Central memory CD4-positive, alpha-beta T cell (primary cell): Measurements from ENCODE around the gene SCARF1.

Experiments used
- DNase-seq: peaks from one replicate; pipeline ENCODE4 v3.0.0; 2022

The SCARF1 gene

DNA sequence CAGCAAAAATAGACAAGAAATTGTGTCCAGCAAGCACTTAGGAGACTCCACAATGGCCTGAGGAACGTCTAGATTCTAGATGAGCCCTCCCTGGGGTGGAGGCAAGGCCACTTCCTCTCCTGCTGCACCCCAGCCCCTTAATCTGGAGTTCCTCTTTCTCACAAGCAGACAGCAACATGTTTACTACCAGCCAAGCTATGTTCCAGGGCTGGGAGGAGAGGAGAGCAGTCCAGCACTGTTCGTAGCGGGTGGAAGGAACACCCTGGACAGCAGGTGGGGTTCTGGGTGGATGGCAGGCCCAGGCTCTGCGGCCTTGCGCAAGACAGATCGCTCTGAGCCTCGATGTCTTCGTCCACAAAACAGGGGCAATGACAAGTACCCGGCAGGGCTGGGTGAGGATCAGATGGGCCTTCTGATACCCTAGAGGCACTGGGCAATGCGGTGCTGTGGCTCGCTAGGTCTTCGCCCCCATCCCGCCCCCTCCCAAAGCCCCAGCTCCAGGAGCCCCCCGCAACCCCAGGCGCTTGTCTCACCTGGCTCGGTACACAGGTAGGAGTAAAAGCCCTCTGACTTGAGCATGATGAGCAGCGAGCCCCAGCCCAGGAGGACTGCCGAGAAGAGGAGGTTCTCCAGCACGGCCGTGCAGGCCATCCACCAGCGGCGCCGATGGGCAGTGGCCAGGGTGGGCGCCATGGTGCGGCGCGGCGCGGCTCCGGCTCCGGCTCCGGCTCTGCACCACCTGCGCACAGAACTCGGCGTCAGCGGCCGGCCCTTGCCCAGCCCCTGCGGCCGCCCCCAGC lies 18.1 kb downstream of the SCARF1 start:
- DNase-seq, result no peak

DNA sequence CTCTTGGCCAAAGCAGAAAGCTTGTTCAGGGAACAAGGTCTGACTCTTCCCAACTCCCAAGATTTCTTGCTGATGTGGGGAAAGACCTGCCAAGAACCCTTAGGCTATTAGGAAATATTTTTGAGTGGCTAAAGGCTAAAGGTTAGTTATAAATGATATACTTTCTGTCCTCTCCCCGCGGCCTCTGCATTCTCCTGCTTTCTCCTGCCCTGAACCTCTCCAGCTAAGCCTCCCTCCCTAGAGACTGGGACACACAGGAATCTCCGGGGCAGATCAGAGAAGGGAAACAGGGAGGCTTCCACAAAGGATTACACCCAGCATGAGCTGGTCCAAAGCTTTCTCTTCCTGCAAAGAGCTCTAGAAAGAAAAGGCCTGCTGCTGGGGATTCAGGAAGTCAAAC lies 19.2 kb downstream of the SCARF1 start:
- DNase-seq, result no peak

DNA sequence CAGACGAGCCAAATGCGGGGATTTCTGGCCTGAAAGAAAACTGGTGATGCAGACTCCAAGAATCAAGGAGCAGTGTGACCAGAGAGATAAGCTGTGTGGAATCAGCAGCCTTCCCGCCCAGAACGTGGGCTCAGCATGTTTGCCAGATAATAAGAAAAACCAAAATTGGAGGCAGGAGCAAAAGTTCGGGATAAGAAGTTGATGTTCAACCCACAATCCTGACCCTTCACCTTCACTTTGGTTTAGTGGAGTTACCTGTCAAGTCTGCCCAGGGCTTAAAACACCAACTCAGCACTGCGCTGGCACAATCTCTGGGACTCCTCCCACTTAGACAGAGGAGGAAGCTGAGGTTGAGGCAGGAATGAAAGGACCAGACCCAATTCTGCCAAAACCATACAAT lies 20.0 kb downstream of the SCARF1 start:
- DNase-seq, result no peak

DNA sequence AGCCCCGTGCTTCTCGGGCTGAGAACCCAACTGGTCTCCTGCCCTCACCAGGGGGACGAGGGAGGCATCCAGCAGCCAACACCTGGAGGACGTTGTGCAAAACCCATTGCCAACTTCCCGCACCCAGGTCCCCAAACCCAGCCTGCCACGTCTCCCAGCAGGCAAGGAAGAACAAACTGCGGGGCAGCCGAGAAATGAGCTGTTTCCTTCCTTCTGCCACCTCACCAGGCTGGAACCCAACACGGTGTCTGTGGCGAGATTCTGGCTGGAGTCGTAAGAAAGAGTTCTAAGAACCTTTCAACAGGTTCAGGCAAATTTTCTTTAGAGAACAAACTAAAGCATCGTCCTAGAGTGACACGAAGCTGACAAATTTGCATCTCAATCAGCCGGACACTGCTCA lies 20.5 kb downstream of the SCARF1 start:
- DNase-seq, result no peak

DNA sequence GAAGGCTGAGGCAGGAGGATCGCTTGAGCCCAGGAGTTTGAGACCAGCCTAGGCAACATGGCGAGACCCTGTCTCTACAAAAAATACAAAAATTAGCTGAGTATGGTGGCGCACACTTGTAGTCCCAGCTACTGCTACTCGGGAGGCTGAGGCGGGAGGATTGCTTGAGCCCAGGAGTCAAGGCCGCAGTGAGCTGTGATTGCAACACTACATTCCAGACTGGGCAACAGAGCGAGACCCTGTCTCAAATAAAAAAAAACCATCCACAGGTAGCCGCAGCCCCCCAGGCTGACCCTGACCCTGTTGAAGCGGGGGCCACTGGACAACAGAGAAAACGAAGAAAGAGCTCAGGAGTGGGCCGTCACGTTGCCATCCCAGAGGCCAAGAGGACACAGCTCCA lies 20.9 kb downstream of the SCARF1 start:
- DNase-seq, result no peak

DNA sequence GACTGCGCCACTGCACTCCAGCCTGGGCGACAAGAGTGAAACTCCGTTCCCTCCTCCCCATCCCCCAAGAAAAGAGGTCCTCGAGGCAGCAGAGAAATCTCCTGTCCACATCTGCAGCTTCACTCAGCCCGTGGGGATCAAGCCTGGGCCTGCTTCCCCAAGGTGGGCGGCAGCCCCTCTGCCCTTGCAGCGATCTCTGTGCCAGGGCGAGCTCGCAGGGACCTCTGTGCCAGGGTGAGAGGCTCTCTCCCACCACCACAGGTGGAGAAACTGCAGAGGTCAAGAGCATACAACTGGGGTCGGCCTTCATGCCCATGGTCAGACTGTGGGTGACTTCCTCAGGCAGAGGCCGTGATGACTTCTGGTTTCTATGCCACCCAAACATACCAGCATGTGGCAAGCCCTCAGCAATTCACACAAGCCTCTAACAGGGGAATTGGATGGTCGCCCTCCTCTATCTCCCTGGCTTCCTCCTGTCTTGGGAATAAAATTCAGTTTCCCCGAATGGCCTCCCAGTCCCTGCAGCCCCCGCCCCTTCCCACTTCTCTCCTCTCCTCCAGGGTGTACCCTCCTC lies 22.4 kb downstream of the SCARF1 start:
- DNase-seq, result no peak

DNA sequence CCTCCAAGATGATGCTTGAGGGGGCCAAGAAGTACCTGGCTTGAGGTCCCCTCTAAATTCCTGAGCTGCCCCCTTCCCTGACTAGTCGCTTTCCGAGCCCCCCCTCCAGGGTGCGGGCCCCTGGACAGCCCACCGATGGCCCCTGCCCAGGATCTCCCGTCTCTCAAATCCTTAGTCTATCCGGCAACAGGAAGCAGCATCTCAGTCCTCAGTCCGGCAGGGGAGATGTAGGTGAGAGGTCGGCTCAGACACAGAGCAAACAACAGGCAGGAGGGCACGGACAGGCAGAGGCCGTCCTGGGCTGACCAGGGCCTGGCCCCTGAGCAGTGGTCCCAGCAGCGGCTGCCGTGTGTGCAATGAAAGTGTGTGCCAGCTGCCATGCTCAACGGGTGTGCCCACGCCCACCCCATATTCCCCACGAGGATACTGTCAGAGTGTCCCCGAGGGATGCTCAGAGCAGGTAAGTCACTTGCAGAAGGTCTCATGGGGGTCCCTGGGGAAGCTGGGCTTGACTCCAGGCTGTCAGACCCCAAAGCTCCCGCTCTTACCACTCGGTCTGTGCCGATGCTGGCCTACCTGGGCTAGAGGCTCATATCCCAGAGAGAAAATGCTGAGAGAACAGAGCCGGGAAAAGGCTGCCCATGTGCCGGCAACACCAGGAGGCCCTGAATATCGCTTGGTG lies 24.1 kb downstream of the SCARF1 start:
- no peak for DNase-seq

DNA sequence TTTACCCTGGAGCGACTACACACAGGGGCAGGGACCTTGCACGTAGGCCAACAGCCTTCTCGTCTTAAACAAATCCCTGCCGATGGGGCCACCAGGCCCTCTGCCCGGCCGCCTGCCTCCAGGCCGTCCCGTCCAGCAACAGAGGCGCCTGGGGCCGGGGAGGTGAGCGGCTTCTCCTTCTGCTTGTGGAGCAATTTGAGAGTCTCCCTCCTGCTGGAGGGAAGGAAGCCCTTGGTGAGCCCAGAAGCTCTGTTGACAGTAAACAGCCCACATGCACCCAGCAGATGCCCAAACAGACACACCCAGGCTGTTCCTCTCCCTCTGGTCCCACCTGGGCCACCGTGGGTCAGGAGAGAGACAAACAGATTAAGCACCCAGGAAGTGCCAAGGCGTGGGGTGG lies 25.0 kb downstream of the SCARF1 start:
- DNase-seq, result no peak

DNA sequence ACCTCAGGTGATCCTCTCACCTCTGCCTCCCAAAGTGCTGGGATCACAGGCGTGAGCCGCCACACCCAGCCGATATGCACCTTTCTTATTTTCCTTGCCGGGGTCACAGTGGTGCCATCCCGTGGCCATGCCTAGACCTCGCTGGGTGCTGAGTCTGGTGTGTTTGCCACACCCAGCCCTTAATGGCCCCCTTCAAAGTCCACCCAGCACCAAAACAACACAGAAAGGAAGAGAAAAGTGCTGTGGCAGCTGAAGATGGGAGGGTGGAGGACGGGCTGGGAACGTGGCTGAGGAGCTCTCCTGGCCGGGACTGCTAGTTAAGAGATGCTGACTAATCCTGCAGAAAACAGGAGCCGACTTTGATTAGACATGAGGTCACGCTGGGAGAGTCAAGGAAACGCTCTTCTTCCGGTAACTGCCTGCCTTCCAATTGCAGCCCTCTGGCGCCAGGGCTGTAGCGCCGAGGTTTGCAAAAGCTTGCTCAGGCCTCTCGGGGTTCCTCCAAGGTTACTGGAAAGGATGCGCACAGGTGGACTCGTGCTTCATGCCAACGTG lies 27.8 kb downstream of the SCARF1 start:
- no peak for DNase-seq

DNA sequence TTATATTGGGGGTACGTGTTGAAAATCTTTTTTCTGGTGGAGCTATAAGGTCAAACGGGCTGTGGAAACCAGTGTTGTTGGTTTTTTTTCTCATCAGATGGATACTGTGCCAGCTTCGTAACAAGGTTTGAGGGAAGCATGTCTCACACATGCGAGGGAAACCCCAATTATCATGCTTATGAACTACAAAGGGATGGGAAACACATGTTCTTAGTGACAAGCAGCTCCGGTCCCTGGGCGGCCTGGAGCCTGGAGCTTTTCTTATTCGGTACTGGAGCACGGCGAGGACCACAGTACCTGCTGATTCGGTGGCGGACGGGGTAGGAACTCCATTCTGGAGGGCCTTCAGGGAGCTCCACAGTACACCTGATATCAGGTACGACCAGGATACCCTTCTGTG lies 29.4 kb downstream of the SCARF1 start:
- no peak for DNase-seq

DNA sequence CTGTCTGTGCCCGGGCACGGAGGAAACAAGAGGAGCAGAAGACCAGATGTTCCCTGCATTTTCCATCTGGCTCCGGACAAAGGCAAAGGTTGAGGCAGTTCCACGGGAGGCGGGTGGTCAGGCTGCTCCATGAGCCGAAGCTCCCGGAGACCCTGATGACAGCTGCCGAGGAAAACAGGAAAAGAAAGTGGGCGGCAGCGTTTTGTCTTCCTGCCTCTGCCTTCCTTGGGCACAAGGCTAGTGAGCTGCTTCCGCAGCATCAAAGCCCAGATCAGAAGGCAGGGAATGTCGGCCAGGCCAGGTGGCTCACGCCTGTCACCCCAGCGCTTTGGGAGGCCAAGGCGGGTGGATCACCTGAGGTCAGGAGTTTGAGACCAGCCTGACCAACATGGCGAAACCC lies 33.1 kb downstream of the SCARF1 start:
- no peak for DNase-seq

DNA sequence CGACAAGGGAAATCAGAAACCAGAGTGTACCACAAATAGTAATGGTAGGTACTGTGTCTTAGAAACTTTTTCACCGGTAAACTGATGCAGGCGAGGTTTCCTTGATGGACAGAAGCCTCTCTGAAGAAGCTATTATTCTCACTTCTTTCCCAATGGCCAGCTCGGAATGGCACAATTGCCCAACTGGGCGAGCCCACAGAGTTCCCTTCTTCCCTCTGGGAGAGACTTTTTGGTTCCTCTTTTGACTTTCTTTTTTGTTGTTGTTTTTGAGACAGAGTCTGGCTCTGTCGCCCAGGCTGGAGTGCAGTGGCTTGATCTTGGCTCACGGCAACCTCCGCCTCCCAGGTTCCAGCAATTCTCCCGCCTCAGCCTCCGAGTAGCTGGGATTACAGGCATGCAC lies 33.8 kb downstream of the SCARF1 start:
- no peak for DNase-seq

DNA sequence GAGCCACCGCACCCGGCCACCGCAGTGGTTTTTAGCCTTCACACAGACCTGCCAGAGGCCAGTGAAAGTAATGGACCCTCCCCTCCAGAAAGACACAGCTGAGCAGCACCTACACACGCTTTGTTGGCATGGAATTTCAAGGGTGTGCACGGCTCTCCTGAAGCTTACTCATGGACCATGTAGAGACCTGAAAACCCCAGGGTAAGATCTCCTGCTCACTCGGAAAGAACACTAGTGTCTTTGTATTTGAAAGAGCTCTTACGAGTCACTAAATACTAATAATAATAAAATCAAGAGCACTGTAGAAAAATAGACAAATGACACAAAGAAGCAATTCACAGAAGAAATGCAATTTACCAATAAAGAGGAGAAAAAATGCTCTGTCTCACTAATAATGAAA lies 36.9 kb downstream of the SCARF1 start:
- no peak for DNase-seq

DNA sequence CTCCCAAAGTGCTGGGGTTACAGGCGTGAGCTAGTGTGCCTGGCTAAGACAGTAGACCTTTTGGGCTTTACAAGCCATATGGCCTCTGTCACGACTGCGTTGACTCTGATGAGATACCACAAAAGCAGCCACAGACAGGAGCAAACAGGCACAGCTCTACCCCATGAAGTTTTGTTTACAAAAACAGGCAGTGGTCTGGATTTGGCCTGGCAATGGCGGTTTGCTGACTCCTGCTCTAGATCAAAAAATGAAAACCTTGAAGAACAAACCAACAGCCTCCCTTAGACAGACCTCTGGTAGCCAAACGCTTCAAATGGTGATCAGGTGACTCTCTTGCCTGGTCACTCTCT lies 37.6 kb downstream of the SCARF1 start:
- no peak for DNase-seq

DNA sequence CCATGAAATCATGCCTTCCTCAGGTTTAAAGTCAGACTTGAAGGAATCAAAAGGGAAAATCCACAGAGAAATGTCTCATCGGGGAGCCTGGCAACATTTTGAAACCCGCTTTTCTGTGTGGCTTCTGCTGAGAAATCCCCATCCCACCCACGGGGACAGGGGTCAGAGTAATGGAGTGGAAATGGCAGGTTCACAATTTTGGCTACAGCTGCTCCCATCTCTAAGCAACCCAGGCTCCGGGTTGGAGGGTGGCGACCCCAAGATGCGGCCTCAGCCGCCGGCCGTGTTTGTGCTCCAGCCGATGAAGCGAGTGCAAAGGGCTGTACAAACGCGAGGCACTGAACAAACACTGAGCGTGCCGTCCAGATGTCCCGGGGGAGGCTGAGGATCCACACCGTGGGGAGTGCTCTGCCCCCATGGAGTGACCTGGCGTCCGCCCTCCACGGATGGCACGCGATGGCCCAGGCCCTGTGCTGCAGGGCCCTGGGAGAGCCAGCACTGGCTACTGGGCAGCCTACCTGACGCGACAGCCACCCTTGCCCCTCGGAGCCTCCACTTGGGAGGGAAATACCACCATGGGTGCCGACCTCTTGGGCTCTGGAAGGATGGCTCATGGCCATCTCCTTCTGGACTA lies 39.1 kb downstream of the SCARF1 start:
- DNase-seq, result no peak

DNA sequence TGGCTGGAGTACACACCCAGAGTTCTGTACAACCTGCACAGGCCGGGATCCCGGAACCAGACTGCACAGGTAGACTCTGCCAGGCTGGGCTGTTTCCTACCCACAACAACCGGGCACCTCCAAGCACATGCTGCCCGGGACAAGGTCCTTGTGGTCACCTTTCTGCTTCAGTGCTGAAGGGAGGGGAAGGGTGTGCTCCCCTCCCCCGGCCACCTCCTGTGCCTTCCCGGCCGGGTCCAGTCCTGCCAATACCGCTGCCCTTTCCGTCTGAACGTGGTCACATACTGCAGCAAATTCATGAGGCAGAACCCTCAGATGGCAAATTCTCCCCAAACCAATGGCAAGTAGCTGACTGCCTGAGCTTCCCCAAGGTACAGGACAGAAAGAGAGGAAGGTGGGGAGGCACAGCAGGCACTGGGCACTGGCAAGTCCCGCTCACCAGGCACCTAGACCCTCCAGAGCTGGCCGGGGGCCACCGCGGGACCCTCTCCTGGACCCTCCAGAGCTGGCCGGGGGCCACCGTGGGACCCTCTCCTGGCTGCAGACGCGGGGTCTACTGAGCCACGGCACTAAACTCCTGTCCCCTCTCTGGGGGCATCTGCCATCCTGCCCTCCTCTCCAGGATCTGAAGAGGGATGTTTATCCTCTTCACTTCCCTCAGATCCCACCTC lies 39.7 kb downstream of the SCARF1 start:
- no peak for DNase-seq

DNA sequence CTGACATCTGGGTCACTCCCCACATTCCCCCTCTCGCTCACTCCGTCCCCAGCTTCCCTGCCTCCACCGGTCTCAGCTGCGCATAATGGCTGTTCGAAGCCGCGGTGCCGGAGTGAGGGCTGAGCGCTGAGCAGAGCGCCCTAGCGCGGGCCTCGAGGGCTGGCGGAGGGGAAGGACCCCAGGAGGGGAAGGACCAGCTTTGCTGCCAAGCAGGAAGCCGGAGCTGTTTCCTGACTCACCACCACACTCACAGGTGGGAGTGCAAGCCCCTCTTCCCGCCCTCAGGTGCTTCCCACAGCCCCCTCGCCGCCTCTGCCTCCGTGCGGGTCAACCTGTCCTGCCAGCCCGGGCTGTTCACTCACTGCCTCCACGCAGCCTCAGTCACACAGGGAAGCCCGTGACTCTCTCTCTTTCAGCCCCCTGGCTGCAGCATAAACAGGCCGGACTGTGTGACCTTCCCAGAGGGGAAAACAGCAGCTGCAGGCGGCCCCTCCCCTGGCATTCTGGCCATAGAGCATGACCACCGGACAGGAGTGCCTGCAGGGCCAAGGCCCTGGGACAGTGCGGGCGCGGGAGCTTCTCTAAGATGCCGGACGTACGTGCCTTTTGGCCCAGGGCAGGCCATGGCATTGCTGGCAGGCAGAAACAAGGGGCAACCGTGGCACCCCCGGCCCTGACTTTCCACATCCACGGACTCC lies 40.6 kb downstream of the SCARF1 start:
- no peak for DNase-seq

DNA sequence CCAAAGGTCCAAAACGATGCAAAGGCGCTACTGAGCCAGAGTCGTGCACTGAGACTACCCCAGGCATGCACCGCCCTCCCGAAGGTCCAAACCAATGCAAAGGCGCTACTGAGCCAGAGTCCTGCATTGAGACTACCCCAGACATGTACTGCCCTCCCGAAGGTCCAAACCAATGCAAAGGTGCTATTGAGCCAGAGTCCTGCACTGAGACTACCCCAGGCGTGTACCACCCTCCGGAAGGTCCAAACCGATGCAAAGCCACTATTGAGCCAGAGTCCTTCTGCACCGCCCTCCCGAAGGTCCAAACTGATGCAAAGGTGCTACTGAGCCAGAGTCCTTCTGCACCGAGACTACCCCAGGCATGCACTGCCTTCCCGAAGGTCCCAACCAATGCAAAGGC lies 44.0 kb downstream of the SCARF1 start:
- DNase-seq, result no peak

DNA sequence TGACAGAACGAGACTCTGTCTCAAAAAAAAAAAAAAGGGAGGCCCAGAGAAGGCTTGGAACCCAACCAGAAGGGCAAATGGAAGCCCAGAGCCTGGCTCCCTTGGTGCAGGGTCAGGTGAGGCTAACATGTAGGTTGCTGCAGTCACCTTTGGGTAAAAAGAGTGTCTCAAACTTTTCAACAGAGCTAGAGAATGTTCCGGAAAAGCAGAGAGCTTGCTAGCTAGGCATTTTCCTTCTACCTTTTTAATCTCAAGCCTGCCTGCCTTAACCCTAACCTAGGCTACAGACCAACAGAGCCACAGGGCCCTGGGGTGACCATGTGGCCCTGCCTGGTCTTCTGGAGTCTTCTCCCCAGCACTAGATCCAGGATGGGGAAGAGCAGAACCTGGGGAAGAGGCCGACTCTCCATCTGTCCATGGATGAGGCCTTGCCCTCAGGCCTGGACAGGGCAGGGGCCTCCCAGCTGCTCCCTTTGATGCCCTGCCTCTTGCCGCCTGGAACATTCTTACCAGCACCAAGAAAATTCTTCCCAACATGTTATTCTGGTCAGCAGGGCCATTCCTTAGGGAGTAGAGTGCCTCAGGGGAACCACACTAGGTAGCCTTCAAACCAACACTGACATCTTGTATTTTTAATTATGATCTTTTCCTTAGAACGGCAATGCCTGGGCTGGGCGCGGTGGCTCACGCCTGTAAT lies 47.0 kb downstream of the SCARF1 start:
- DNase-seq, result no peak

DNA sequence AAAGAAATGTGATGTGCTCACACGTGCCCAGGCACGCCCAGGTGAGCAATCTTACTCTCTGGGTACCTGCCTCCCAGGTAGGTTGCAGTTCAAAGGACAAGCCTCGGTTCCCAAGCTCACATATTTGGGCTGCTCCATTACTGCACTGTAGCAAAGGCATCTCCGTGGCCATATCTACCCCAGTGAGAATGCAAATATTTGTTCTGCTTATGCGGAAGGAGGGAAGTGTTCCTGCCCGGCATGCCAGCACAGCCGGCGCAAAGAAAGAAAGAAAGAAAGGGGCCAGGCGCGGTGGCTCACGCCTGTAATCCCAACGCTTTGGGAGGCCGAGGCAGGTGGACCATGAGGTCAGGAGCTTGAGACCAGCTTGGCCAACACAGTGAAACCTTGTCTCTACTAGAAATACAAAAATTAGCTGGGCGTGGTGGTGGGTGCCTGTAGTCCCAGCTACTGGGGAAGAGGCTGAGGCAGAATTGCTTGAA lies 47.6 kb downstream of the SCARF1 start:
- DNase-seq, result no peak

DNA sequence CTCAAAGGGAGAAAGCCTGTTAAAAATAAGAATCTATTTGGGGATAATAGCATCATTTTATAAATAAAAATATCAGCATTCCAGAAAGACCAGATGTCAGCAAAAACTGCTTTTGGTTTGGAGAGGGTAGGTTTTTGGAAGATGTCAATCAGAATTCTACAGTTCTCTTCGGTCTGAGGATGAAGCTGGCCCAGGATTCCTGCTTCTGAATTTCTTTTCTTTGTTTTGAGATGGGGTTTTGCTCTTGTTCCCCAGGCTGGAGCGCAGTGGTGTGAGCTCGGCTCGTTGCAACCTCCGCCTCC lies 52.0 kb downstream of the SCARF1 start:
- DNase-seq, result no peak
